ENCODE measurements around the gene FAM83D.
"Not testable (repeated sequence)": the region's sequence is repeated elsewhere in the genome, so short reads cannot be mapped to it uniquely, and the experiment has no call there.

The FAM83D gene

GRCh38 chr20:38970302-38970701 is 44.1 kb downstream of the FAM83D start:
- DNase-seq = no peak

DNA sequence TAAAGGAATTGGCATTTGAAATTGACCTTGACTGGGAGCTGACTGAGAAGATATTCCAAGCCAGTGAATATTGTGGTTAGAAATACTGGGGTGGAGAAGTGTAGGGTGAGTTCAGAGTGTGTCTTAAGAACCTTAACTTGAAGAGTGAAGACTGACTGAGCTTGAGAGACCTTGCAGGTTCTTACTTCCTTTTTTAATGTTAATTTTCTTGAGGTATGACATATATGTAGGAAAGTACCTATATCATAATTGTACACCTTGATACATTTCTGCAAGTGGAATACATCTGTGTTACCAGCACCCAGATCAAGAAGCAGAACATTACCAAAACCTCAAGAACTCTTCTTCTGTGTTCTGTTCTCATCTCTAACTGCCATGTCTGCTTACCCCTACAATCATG is 46.9 kb downstream of the FAM83D start:
- no peak for DNase-seq

DNA sequence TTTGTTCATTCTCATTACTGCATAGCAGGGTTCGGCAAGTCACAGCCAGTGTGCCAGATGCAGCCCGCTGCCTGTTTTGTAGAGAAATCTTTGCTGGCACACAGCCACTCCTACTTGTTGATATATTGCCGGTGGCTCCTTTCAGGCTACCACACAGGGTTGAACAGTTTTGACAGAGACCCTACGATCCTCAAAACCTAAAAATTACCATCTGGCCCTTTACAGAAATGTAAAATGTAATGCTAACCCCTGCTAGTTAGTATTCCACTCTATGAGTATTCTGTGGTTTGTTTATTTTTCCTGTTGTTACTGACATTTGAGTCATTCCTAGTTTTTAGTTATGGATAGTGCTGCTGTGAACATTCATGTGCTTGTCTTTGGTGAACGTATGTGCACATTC is 47.4 kb downstream of the FAM83D start:
- DNase-seq = no peak

DNA sequence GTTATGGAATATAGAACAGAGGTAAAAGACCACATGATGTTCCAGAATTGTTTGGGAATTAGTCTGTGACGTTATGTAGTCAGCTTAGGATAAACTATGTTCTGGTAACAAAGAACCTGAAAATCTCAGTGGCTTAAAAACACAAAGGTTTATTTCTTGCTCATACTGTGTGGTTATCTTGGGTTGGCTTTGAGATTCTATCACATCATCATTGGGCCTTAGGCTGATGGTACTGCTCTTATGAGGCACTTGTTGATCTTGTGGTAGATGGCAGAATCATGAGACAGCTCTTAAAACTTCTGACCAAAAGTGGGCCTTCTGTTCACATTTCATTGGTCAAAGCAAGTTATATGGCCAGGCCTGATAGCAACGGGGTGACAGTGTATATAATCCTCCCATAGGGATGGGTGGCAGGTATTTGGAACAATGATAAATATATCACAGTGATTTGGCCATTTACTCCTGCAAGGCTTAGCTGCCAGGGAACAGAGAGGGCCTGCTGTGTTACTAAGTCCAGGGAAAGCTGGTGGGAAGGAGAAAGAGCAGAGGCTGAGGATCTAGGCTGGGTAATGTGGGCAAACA is 49.4 kb downstream of the FAM83D start:
- DNase-seq = no peak

- DNase-seq = no peak
These were observed 53.2 kb downstream of the FAM83D start for GRCh38 chr20:38979434-38979833.

DNA sequence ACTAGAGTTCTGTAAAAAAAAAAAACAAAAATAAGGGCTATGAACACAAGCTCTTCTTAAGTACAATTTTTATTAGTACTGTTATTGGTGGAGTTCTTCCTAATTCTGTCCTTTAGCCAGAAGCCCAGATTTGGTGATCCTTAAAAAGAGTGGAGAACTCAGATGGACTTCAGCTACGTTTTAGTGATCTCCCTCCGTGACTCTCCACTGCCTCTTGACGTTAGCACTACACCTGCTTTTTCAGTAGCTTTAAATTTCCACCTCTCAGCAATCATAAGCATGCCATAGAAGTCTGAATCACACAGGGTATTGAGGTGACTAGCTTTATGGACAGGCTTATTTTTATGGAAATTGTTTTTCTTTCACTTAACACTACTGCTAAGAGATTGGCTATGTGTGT is 53.6 kb downstream of the FAM83D start:
- DNase-seq = no peak

DNA sequence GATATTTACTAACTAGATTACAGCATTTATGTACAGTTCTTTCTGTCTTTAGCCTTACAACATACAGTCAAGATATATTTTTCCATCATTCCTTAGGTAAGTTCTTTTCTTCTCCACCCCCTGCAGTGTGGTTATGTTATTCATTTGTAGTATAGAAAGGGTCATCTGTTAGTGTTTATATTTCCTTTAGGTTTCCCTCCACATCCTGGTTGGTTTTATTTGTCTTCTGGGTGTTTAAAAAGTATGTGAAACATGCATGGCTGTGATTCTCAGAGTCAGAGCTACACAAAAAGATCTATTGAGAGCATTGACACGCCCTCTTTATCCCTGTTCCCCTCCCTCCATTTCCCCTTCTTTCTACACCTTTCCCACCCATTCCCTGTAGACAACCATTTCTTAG is 56.1 kb downstream of the FAM83D start:
- no peak for DNase-seq

GRCh38 chr20:38985060-38985459 is 58.8 kb downstream of the FAM83D start:
- no peak for DNase-seq

DNA sequence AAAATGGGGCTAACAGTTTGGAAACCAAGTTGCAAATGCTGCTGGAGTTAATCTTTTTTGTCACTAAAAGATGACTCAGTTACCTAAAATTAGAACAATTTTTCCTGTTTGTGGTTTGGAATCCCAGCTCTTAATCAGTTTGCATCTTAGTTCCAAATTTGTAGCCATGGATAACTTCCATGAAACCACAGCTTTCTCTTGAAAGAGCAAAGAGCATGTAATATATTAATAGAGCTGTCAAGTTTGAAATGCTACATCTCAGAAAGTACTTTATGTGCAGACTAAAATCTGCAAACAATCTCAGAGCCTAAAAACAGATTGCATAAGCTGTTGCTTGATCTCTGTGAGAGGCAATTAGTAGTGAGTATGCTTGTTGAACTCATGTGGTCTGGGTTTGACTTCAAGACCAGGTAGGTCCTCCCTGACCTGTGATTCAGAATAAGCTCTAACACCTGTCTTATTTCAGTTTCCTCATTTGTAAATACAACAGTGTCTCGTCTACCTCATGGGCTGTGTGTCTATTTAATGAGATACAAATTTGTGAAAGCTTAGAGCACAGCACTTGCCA is 59.5 kb downstream of the FAM83D start:
- no peak for DNase-seq

- no peak for DNase-seq
These were observed 60.4 kb downstream of the FAM83D start for GRCh38 chr20:38986663-38987062.

GRCh38 chr20:38987777-38988176 is 61.6 kb downstream of the FAM83D start:
- no peak for DNase-seq

DNA sequence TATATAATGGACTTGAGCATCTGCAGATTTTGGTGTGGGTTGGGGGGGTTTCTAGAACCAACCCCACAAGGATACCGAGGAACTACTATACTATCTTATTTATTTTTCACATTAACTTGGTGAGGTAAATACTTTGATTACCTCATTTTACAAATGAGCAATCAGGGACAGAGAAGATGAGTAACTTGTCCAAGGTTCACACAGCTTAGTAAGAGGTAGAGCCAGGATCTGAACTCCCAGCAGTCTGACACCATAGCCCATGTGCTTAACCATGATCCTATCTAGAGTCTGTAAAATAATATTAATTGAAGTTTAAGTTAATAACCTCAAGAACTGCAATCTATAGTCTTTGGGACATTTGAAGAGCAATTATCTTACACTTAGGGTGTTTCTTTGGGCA is 64.5 kb downstream of the FAM83D start:
- DNase-seq = no peak

DNA sequence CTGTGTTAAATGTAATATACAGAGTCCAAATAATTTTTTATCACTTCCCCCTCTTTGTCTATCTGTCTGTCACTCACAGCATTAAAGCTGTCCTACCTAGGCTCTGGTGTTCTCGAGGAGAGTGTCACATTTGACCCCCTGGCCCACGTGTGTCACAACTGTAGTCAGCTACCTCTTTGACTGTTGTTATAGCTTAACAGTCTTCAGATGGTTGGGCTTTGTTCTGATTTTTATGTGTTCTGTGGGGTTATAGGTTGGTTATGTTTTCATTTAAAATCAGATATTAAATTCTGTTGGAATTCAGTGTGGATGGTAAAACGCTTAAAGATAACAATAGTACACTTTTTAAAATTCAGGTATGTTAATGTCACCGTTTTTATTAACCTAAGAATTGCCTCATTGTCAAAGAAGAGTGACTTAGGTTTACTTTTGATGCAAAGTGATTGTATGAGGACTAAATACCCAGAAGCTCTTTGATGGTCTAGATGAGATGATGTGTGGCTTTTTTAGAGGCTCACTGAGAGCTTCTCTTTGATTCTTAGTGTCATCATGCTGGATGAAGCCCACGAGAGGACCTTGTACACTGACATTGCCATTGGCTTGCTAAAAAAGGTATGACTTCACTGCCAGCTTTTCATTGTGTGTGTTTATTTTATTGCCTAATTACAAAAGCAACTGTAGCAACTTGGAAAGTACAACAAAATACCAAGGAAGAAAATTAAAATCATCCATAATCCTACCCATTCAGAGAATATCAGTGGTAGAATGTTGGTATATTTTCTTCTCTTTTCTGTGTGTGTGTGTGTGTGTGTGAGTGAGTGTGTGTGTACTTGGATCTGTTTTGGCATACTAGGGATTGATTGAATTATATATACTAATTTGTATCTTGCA is 65.8 kb downstream of the FAM83D start:
- no peak for DNase-seq

GRCh38 chr20:38995536-38996044 is 69.4 kb downstream of the FAM83D start:
- no peak for DNase-seq

GRCh38 chr20:38996866-38997265 is 70.6 kb downstream of the FAM83D start:
- DNase-seq = not testable (repeated sequence)

DNA sequence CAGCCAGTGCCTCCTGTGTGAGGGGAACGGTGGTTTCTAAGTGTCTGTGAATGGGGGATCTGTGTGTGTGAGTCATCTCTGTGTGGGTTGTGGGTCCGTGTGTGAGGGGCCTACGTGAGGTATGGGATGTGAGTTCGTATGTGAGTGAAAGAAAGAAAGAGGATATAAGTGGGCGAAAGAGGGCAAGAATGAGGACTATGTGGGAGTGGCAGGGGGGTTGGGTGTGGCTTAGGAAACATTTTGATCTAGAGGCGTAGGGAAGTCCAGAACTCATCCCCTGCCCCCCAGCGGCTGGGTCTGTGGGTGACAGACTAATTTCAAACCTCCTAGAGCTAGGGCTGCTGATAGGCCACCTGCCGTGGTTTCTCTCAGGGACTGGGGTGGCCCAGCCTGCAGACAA is 71.4 kb downstream of the FAM83D start:
- no peak for DNase-seq

- DNase-seq = no peak
These were observed 73.0 kb downstream of the FAM83D start for GRCh38 chr20:38999217-38999616.

GRCh38 chr20:38999965-39000910 is 74.0 kb downstream of the FAM83D start:
- no peak for DNase-seq

Measured in activated naive CD4-positive, alpha-beta T cell (primary cell).